GM18502 (cell line): Measurements from ENCODE around the gene OXCT1.
"Not testable (repeated sequence)": the region's sequence is repeated elsewhere in the genome, so short reads cannot be mapped to it uniquely, and the experiment has no call there.

Experiments
- ATAC-seq: cut with Tn5 transposase; IDR thresholded peaks from one replicate; pipeline ENCODE4 v1.9.1; 2021; ENCODE audit warnings: mild to moderate bottlenecking; ENCODE audit not compliant: unreplicated experiment, poor library complexity

The OXCT1 gene

GRCh38 chr5:41788941-41789368 lies 81.3 kb downstream of the OXCT1 start:
- ATAC-seq = no peak

- ATAC-seq = no peak
These were observed 83.0 kb downstream of the OXCT1 start for GRCh38 chr5:41787265-41787664.

- ATAC-seq = no peak
These were observed 85.2 kb downstream of the OXCT1 start for GRCh38 chr5:41785061-41785460.

GRCh38 chr5:41778410-41778809 lies 91.8 kb downstream of the OXCT1 start:
- no peak for ATAC-seq

- ATAC-seq = no peak
These were observed 93.8 kb downstream of the OXCT1 start for GRCh38 chr5:41776435-41776834.

GRCh38 chr5:41773799-41774198 lies 96.4 kb downstream of the OXCT1 start:
- no peak for ATAC-seq

- peak; percentile 46 for ATAC-seq
These were observed 97.3 kb downstream of the OXCT1 start for GRCh38 chr5:41772785-41773442.

- no peak for ATAC-seq
These were observed 98.2 kb downstream of the OXCT1 start for GRCh38 chr5:41772056-41772455.

GRCh38 chr5:41770799-41771198 lies 99.4 kb downstream of the OXCT1 start:
- peak; percentile 94 for ATAC-seq

GRCh38 chr5:41768692-41769091 lies 101.5 kb downstream of the OXCT1 start:
- ATAC-seq = no peak

- no peak for ATAC-seq
These were observed 105.6 kb downstream of the OXCT1 start for GRCh38 chr5:41764650-41765049.

- no peak for ATAC-seq
These were observed 106.7 kb downstream of the OXCT1 start for GRCh38 chr5:41763574-41763973.

- peak; percentile 54 for ATAC-seq
These were observed 107.1 kb downstream of the OXCT1 start for GRCh38 chr5:41763081-41763480.

GRCh38 chr5:41762426-41762825 lies 107.8 kb downstream of the OXCT1 start:
- no peak for ATAC-seq

- no peak for ATAC-seq
These were observed 108.6 kb downstream of the OXCT1 start for GRCh38 chr5:41761663-41762062.

GRCh38 chr5:41755705-41756104 lies 114.5 kb downstream of the OXCT1 start:
- ATAC-seq = no peak

GRCh38 chr5:41754857-41755256 lies 115.4 kb downstream of the OXCT1 start:
- peak; percentile 75 for ATAC-seq

- no peak for ATAC-seq
These were observed 118.4 kb downstream of the OXCT1 start for GRCh38 chr5:41751867-41752266.

GRCh38 chr5:41748631-41749030 lies 121.6 kb downstream of the OXCT1 start:
- ATAC-seq = peak; percentile 99

GRCh38 chr5:41747708-41748107 lies 122.5 kb downstream of the OXCT1 start:
- ATAC-seq = no peak

GRCh38 chr5:41747301-41747700 lies 122.9 kb downstream of the OXCT1 start:
- ATAC-seq = no peak

- not testable (repeated sequence) for ATAC-seq
These were observed 127.6 kb downstream of the OXCT1 start for GRCh38 chr5:41742608-41743007.
